HCT116 (cell line): ENCODE data around the gene PCCA. TPM values are rescaled to one million over a fixed set of nuclear protein-coding genes. Genes with fewer than 3 reads are reported as not detected.

Experiments
- ATAC-seq: fragments of 200-7000 bp; cut with Tn5 transposase; 2 replicates; pipeline ENCODE4 v1.9.1; 2020; ENCODE audit warnings: mild to moderate bottlenecking, moderate library complexity
- BruUV-seq: library from RNA; stranded (reverse); fragments of 400-500 nt; replicated peaks from 2 replicates; lab custom pipeline; 2021; lab: Mats Ljungman, UMichigan
- CTCF ChIA-PET: fragments of 300-600 bp; sonication (Branson Sonifier 250); formaldehyde crosslinking; loops from one replicate; lab custom pipeline; 2021; ENCODE audit warnings: antibody characterized with exemption; lab: Charles Lee
- POLR2A ChIA-PET: fragments of 300-600, 350-600 bp; sonication (Branson Sonifier 250); formaldehyde crosslinking; loops from one replicate; lab custom pipeline; 2021; ENCODE audit warnings: antibody characterized with exemption; lab: Charles Lee
- RAD21 ChIA-PET, 2 experiments: fragments of 300-600 bp; sonication (Branson Sonifier 250); formaldehyde crosslinking; loops; one replicate each; lab custom pipeline; 2023; ENCODE audit warnings: low total read pairs in 2 of 2; ENCODE audit not compliant: uncharacterized antibody in 2 of 2, unreplicated experiment in 2 of 2, low non-redundant PET in 1 of 2; lab: Charles Lee
- DNase-seq: peaks from one replicate; pipeline ENCODE4 v3.0.0-alpha.2; 2010; ENCODE audit warnings: low read depth, low spot score
- H2AFZ ChIP-seq: fragments of 200-600 bp; shearing (Covaris generic), sonication (generic); 2 replicates; pipeline ENCODE4 v1.6.1; 2017; ENCODE audit warnings: low read depth, mixed run types, mixed read lengths, antibody characterized with exemption, low read length; ENCODE audit not compliant: poor library complexity, severe bottlenecking
- H3K27ac ChIP-seq: 2 replicates; pipeline ENCODE4 v1.5.1; 2012; ENCODE audit warnings: low read depth, low read length
- H3K27me3 ChIP-seq: fragments of 200-600 bp; sonication (generic); 2 replicates; pipeline ENCODE4 v1.6.1; 2016; ENCODE audit warnings: mixed run types, low read length, mixed read lengths; ENCODE audit not compliant: insufficient read depth
- H3K36me3 ChIP-seq, 2 experiments: fragments of 200-500 bp in 1 of 2; fragments of 200-600 bp in 1 of 2; sonication (Bioruptor generic) in 1 of 2; sonication (generic) in 1 of 2; 2 replicates each; pipeline versions ENCODE4 v1.5.1 to v1.6.1; 2014 to 2016; ENCODE audit warnings: low read length in 2 of 2, inconsistent platforms in 1 of 2, mixed read lengths in 1 of 2, mixed run types in 1 of 2; ENCODE audit not compliant: insufficient read depth in 2 of 2, control insufficient read depth in 1 of 2
- H3K4me1 ChIP-seq, 2 experiments: fragments of 200-600 bp in 1 of 2; sonication (generic) in 1 of 2; 2 replicates each; pipeline versions ENCODE4 v1.5.1 to v1.6.1; 2012 to 2017; ENCODE audit warnings: low read length in 2 of 2, inconsistent platforms in 1 of 2, mild to moderate bottlenecking in 1 of 2, mixed read lengths in 1 of 2, mixed run types in 1 of 2, moderate library complexity in 1 of 2; ENCODE audit not compliant: insufficient read depth in 2 of 2, control insufficient read depth in 1 of 2
- H3K4me2 ChIP-seq: fragments of 200-600 bp; sonication (generic); 2 replicates; pipeline ENCODE4 v1.6.1; 2017; ENCODE audit warnings: mixed run types, low read length, mixed read lengths
- H3K4me3 ChIP-seq, 2 experiments: fragments of 200-600 bp in 1 of 2; sonication (generic) in 1 of 2; replicated peaks in 1 of 2; 2 replicates each; pipeline ENCODE4 v1.5.1; 2011 to 2016; ENCODE audit warnings: low read length in 2 of 2, control low read depth in 1 of 2, low read depth in 1 of 2, mild to moderate bottlenecking in 1 of 2, mixed read lengths in 1 of 2, mixed run types in 1 of 2
- H3K79me2 ChIP-seq: fragments of 200-600 bp; sonication (generic); 2 replicates; pipeline ENCODE4 v1.6.1; 2017; ENCODE audit warnings: mild to moderate bottlenecking, mixed run types, low read length, moderate library complexity, mixed read lengths; ENCODE audit not compliant: insufficient read depth
- H3K9ac ChIP-seq: fragments of 200-600 bp; sonication (generic); 2 replicates; pipeline ENCODE4 v1.6.1; 2016; ENCODE audit warnings: low read length, mixed read lengths
- H3K9me2 ChIP-seq: fragments of 200-600 bp; sonication (generic), shearing (Covaris generic); 2 replicates; pipeline ENCODE4 v1.6.1; 2017; ENCODE audit warnings: mixed run types, mild to moderate bottlenecking, moderate library complexity; ENCODE audit not compliant: insufficient read depth
- H3K9me3 ChIP-seq, 2 experiments: fragments of 200-500 bp in 1 of 2; fragments of 200-600 bp in 1 of 2; sonication (Bioruptor generic) in 1 of 2; sonication (generic) in 1 of 2; 2 replicates each; pipeline ENCODE4 v1.6.1; 2014 to 2017; ENCODE audit warnings: low read length in 2 of 2, mixed read lengths in 2 of 2, inconsistent platforms in 1 of 2, low read depth in 1 of 2, mild to moderate bottlenecking in 1 of 2, mixed run types in 1 of 2, moderate library complexity in 1 of 2; ENCODE audit not compliant: control insufficient read depth in 1 of 2, insufficient read depth in 1 of 2
- H4K20me1 ChIP-seq: fragments of 200-600 bp; sonication (generic), shearing (Covaris generic); 2 replicates; pipeline ENCODE4 v1.6.1; 2017; ENCODE audit warnings: mixed run types, mild to moderate bottlenecking, moderate library complexity; ENCODE audit not compliant: insufficient read depth
- CEBPB ChIP-seq: IDR thresholded peaks from 2 replicates; pipeline ENCODE4 v1.6.1; 2012; ENCODE audit warnings: low read depth
- CTCF ChIP-seq, 3 experiments: fragments of 200-600 bp in 1 of 3; sonication (generic) in 1 of 3; IDR thresholded peaks in 2 of 3; conservative IDR thresholded peaks in 1 of 3; 2 replicates each; pipeline ENCODE4 v1.5.1; 2012 to 2017; ENCODE audit warnings: low read depth in 2 of 3, low read length in 2 of 3, antibody characterized with exemption in 1 of 3, borderline replicate concordance in 1 of 3, control low read depth in 1 of 3, mild to moderate bottlenecking in 1 of 3, mixed read lengths in 1 of 3, mixed run types in 1 of 3, moderate library complexity in 1 of 3; ENCODE audit not compliant: insufficient read depth in 1 of 3
- ELF1 ChIP-seq: IDR thresholded peaks from 2 replicates; pipeline ENCODE4 v1.6.1; 2012; ENCODE audit warnings: low read depth, borderline replicate concordance
- EZH2 ChIP-seq: fragments of 200-600 bp; sonication (generic); IDR thresholded peaks from 2 replicates; pipeline ENCODE4 v1.6.1; 2017; ENCODE audit warnings: antibody characterized with exemption, mixed run types
- EZH2phosphoT487 ChIP-seq: fragments of 200-600 bp; IDR thresholded peaks from 2 replicates; pipeline ENCODE4 v1.6.1; 2018; ENCODE audit warnings: antibody characterized with exemption, borderline replicate concordance
- JUND ChIP-seq: IDR thresholded peaks from 2 replicates; pipeline ENCODE4 v1.6.1; 2012
- MAX ChIP-seq: IDR thresholded peaks from 2 replicates; pipeline ENCODE4 v1.6.1; 2012
- POLR2A ChIP-seq: IDR thresholded peaks from 2 replicates; pipeline ENCODE4 v1.7.0; 2011; ENCODE audit warnings: borderline replicate concordance; ENCODE audit not compliant: insufficient read depth, insufficient read length; ENCODE audit errors: extremely low read depth
- SIN3A ChIP-seq: IDR thresholded peaks from 2 replicates; pipeline ENCODE4 v1.6.1; 2012; ENCODE audit warnings: low read depth
- SP1 ChIP-seq: IDR thresholded peaks from 2 replicates; pipeline ENCODE4 v1.6.1; 2012; ENCODE audit warnings: low read depth
- SRF ChIP-seq: IDR thresholded peaks from 2 replicates; pipeline ENCODE4 v1.6.1; 2012; ENCODE audit warnings: low read depth
- YY1 ChIP-seq: IDR thresholded peaks from 2 replicates; pipeline ENCODE4 v1.6.1; 2011; ENCODE audit warnings: low read length, low read depth, moderate library complexity, mild to moderate bottlenecking; ENCODE audit not compliant: insufficient replicate concordance; ENCODE audit errors: extremely low read depth
- ZBTB33 ChIP-seq: IDR thresholded peaks from 2 replicates; pipeline ENCODE4 v1.6.1; 2011; ENCODE audit warnings: mild to moderate bottlenecking, low read length, moderate library complexity; ENCODE audit not compliant: insufficient replicate concordance; ENCODE audit errors: extremely low read depth
- ZFX ChIP-seq: fragments of 450-650 bp; IDR thresholded peaks from 2 replicates; pipeline ENCODE4 v1.6.1; 2017
- ZNF274 ChIP-seq: fragments of 200-500 bp; sonication (Bioruptor generic); IDR thresholded peaks from 2 replicates; pipeline ENCODE4 v1.6.1; 2014; ENCODE audit warnings: mild to moderate bottlenecking, low read depth, low read length, inconsistent platforms
- intact Hi-C: fragments of 100-400 bp; cut with micrococcal nuclease; formaldehyde crosslinking; loops from 2 replicates; pipeline ENCODE4 v1.10.0; 2022
- total RNA-seq: library from RNA; stranded (reverse); gene quantifications from one replicate; pipeline ENCODE4 v1.2.1, GENCODE V29; 2021; ENCODE audit not compliant: unreplicated experiment

Gene PCCA
- total RNA-seq, 1 experiment from 2014 or later, result 23.0 TPM

GRCh38 chr13:100254002-100254401 lies 165.1 kb downstream of the PCCA start:
- BruUV-seq, result no TSS peak
- Histone ChIP-seq H3K27ac (no peak overlapping the region), H3K9me3 (no peaks in the 10 kb centered on the region; a peak in 1 of 4 replicates), H4K20me1 (no peaks in the 10 kb centered on the region), H3K4me2 (no peak overlapping the region), H3K79me2 (no peaks in the 10 kb centered on the region), H3K27me3 (no peaks in the 10 kb centered on the region), H2AFZ (no peak overlapping the region), H3K9me2 (no peaks in the 10 kb centered on the region), H3K4me3 (no peak overlapping the region), H3K4me1 (no peaks in the 10 kb centered on the region), H3K36me3 (no peaks in the 10 kb centered on the region), H3K9ac (no peak overlapping the region)
- intact Hi-C loops, result no loop called here
- POLR2A ChIA-PET, result no interaction called here
- RAD21 ChIA-PET, result no interaction called here
- ATAC-seq (no peak), DNase-seq (no peak)
- CTCF ChIA-PET, result no interaction called here
- TF ChIP-seq SIN3A (no peak), ZBTB33 (no peak), POLR2A (no peak), EZH2phosphoT487 (no peak), ZNF274 (no peak), CTCF (IDR thresholded peaks at IDR 0.05 in 2 of 3, conservative IDR thresholded peaks at IDR 0.05 in 1 of 3; ENCODE audit: borderline replicate concordance in 1 of 3, insufficient read depth in 1 of 3, low read depth in 2 of 3, low read length in 2 of 3) (no peak), CEBPB (no peak), ZFX (no peak), ELF1 (no peak), MAX (no peak), YY1 (no peak), EZH2 (no peak), SP1 (no peak), SRF (no peak), JUND (no peak)
- TF ChIP-seq, all 23 proteins: peak for 0
